HepG2 (cell line): ENCODE results near the gene EPB41L2. TPM values are rescaled to one million over a fixed set of nuclear protein-coding genes. Genes with fewer than 3 reads are reported as not detected.

Experiments
- GABPA ChIP-seq, 2 experiments: IDR thresholded peaks; 2 replicates each; pipeline ENCODE4 v1.6.1; 2011 to 2016; ENCODE audit warnings: low read depth in 2 of 2, low read length in 1 of 2, missing biosample characterization in 1 of 2, missing genetic modification characterization in 1 of 2
- HHEX ChIP-seq: IDR thresholded peaks from 2 replicates; pipeline ENCODE4 v1.6.1; 2016; ENCODE audit warnings: control low read depth
- HOXD1 ChIP-seq: sonication (generic); formaldehyde crosslinking; IDR thresholded peaks from 2 replicates; pipeline ENCODE4 v1.5.0; 2020; ENCODE audit warnings: missing genetic modification reagents
- KDM1A ChIP-seq: IDR thresholded peaks from 2 replicates; pipeline ENCODE4 v1.6.1; 2016; ENCODE audit warnings: missing compliant biosample characterization
- MED1 ChIP-seq: sonication (generic); formaldehyde crosslinking; IDR thresholded peaks from 2 replicates; pipeline ENCODE4 v1.4.0; 2020; ENCODE audit warnings: missing genetic modification reagents
- NFRKB ChIP-seq: fragments of 450-650 bp; IDR thresholded peaks from 2 replicates; pipeline ENCODE4 v1.6.1; 2017
- NR2C2 ChIP-seq: sonication (generic); formaldehyde crosslinking; IDR thresholded peaks from 2 replicates; pipeline ENCODE4 v1.4.0; 2020; ENCODE audit warnings: missing genetic modification reagents, mild to moderate bottlenecking, moderate library complexity, borderline replicate concordance
- POLR2G ChIP-seq: fragments of 200-400 bp; formaldehyde crosslinking; IDR thresholded peaks from 2 replicates; pipeline ENCODE4 v1.6.1; 2018; ENCODE audit warnings: mild to moderate bottlenecking, low read depth, low read length, moderate library complexity
- RARA ChIP-seq: IDR thresholded peaks from 2 replicates; pipeline ENCODE4 v1.6.1; 2016; ENCODE audit warnings: missing genetic modification reagents, missing compliant biosample characterization
- SMAD9 ChIP-seq: sonication (generic); formaldehyde crosslinking; IDR thresholded peaks from 2 replicates; pipeline ENCODE4 v1.5.1; 2020; ENCODE audit warnings: mild to moderate bottlenecking, missing genetic modification reagents
- SRF ChIP-seq: IDR thresholded peaks from 2 replicates; pipeline ENCODE4 v1.6.1; 2011; ENCODE audit warnings: mild to moderate bottlenecking, low read depth, low read length, moderate library complexity
- XRCC5 ChIP-seq: fragments of 200-400 bp; formaldehyde crosslinking; optimal IDR thresholded peaks from 2 replicates; pipeline ENCODE3; 2017; ENCODE audit warnings: mild to moderate bottlenecking, low read length
- ZBTB7B ChIP-seq: sonication (generic); formaldehyde crosslinking; IDR thresholded peaks from 2 replicates; pipeline ENCODE4 v1.4.0; 2020; ENCODE audit warnings: missing genetic modification reagents
- ZFP1 ChIP-seq: IDR thresholded peaks from 2 replicates; pipeline ENCODE4 v1.6.1; 2016
- ZHX1 ChIP-seq: sonication (generic); formaldehyde crosslinking; IDR thresholded peaks from 2 replicates; pipeline ENCODE4 v1.8.1; 2022; ENCODE audit warnings: low read depth, mild to moderate bottlenecking, missing genetic modification reagents
- ZKSCAN8 ChIP-seq: IDR thresholded peaks from 2 replicates; pipeline ENCODE4 v1.6.1; 2016; ENCODE audit warnings: borderline replicate concordance, missing genetic modification reagents, missing compliant biosample characterization
- ZNF180 ChIP-seq: sonication (generic); formaldehyde crosslinking; IDR thresholded peaks from 2 replicates; pipeline ENCODE4 v1.4.0; 2020; ENCODE audit warnings: low read depth, missing genetic modification reagents, borderline replicate concordance
- ZNF329 ChIP-seq: sonication (generic); formaldehyde crosslinking; IDR thresholded peaks from 2 replicates; pipeline ENCODE4 v1.9.0; 2021; ENCODE audit warnings: low read depth, mild to moderate bottlenecking, missing genetic modification reagents
- ZNF737 ChIP-seq: sonication (generic); formaldehyde crosslinking; IDR thresholded peaks from 2 replicates; pipeline ENCODE4 v1.5.0; 2020; ENCODE audit warnings: missing genetic modification reagents, mild to moderate bottlenecking, borderline replicate concordance
- ZNF740 ChIP-seq: sonication (generic); formaldehyde crosslinking; IDR thresholded peaks from 2 replicates; pipeline ENCODE4 v1.4.0; 2020; ENCODE audit warnings: missing genetic modification reagents
- ZSCAN9 ChIP-seq: IDR thresholded peaks from 2 replicates; pipeline ENCODE4 v1.6.1; 2016; ENCODE audit warnings: borderline replicate concordance
- polyA plus RNA-seq, 8 experiments: library from polyadenylated mRNA; depleted of rRNA in 3 of 8; stranded (reverse) in 7 of 8; unstranded in 1 of 8; fragments of >200 nt; fragmentation: Illumina TruSeq in 4 of 8; extraction: Trizol in 4 of 8; gene quantifications; 2 replicates each; pipeline versions ENCODE4 v1.2.1 to v1.2.3, GENCODE V29; 2011 to 2016; ENCODE audit warnings: low read depth in 4 of 8, missing spikeins in 1 of 8, mixed read lengths in 1 of 8; ENCODE audit not compliant: insufficient read depth in 1 of 8
- total RNA-seq, 5 experiments: library from RNA; depleted of rRNA; stranded (reverse); fragments of >200 nt; fragmentation: Illumina TruSeq; extraction: Trizol; gene quantifications; 2 replicates each; pipeline ENCODE4 v1.2.3, GENCODE V29; 2016; ENCODE audit warnings: low read depth in 1 of 5
- TF ChIP-seq, protein P1 (sequence below): sonication (generic); formaldehyde crosslinking; conservative IDR thresholded peaks from 2 replicates; pipeline ENCODE4 v1.4.0; 2020; ENCODE audit warnings: mild to moderate bottlenecking, missing genetic modification reagents, moderate library complexity
- TF ChIP-seq, protein P2 (sequence below): sonication (generic); formaldehyde crosslinking; IDR thresholded peaks from 2 replicates; pipeline ENCODE4 v1.4.0; 2020; ENCODE audit warnings: missing genetic modification reagents, borderline replicate concordance

Gene EPB41L2
- total and polyA plus RNA-seq, 2 of the 13 experiments (the other 11 are each of a cell fraction or from before 2014, with no cell fraction given) = 41.7 to 56.4 TPM

- TF ChIP-seq, protein P1, sequence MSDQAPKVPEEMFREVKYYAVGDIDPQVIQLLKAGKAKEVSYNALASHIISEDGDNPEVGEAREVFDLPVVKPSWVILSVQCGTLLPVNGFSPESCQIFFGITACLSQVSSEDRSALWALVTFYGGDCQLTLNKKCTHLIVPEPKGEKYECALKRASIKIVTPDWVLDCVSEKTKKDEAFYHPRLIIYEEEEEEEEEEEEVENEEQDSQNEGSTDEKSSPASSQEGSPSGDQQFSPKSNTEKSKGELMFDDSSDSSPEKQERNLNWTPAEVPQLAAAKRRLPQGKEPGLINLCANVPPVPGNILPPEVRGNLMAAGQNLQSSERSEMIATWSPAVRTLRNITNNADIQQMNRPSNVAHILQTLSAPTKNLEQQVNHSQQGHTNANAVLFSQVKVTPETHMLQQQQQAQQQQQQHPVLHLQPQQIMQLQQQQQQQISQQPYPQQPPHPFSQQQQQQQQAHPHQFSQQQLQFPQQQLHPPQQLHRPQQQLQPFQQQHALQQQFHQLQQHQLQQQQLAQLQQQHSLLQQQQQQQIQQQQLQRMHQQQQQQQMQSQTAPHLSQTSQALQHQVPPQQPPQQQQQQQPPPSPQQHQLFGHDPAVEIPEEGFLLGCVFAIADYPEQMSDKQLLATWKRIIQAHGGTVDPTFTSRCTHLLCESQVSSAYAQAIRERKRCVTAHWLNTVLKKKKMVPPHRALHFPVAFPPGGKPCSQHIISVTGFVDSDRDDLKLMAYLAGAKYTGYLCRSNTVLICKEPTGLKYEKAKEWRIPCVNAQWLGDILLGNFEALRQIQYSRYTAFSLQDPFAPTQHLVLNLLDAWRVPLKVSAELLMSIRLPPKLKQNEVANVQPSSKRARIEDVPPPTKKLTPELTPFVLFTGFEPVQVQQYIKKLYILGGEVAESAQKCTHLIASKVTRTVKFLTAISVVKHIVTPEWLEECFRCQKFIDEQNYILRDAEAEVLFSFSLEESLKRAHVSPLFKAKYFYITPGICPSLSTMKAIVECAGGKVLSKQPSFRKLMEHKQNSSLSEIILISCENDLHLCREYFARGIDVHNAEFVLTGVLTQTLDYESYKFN (CRISPR knock-in tag) = peak; percentile 32; the same call in 1 of the 2 replicates
- TF ChIP-seq ZNF180 (CRISPR knock-in tag) (no peak), XRCC5 (no peak), HOXD1 (CRISPR knock-in tag) (no peak), RARA (CRISPR knock-in tag) (0 out of 2 replicates have a peak, but pooled peaks have one; percentile 7), KDM1A (CRISPR knock-in tag) (no peak), ZHX1 (CRISPR knock-in tag) (0 out of 2 replicates have a peak, but pooled peaks have one; percentile 0), MED1 (CRISPR knock-in tag) (no peak), ZKSCAN8 (CRISPR knock-in tag) (peak; percentile 65; the same call in 1 of the 2 replicates), ZNF329 (CRISPR knock-in tag) (no peak), NFRKB (no peak), SRF (peak; percentile 7; the same call in 1 of the 2 replicates), ZFP1 (no peak), POLR2G (no peak), ZNF740 (CRISPR knock-in tag) (no peak), NR2C2 (CRISPR knock-in tag) (peak; percentile 3; the same call in 1 of the 2 replicates), ZBTB7B (CRISPR knock-in tag) (0 out of 2 replicates have a peak, but pooled peaks have one; percentile 28), ZNF737 (CRISPR knock-in tag) (no peak), SMAD9 (CRISPR knock-in tag) (no peak), ZSCAN9 (CRISPR knock-in tag) (no peak), GABPA (IDR thresholded peaks at IDR 0.05; ENCODE audit: low read depth, low read length) (no peak), GABPA (CRISPR knock-in tag; IDR thresholded peaks at IDR 0.05; ENCODE audit: low read depth) (no peak), HHEX (no peak)
- TF ChIP-seq, protein P2, sequence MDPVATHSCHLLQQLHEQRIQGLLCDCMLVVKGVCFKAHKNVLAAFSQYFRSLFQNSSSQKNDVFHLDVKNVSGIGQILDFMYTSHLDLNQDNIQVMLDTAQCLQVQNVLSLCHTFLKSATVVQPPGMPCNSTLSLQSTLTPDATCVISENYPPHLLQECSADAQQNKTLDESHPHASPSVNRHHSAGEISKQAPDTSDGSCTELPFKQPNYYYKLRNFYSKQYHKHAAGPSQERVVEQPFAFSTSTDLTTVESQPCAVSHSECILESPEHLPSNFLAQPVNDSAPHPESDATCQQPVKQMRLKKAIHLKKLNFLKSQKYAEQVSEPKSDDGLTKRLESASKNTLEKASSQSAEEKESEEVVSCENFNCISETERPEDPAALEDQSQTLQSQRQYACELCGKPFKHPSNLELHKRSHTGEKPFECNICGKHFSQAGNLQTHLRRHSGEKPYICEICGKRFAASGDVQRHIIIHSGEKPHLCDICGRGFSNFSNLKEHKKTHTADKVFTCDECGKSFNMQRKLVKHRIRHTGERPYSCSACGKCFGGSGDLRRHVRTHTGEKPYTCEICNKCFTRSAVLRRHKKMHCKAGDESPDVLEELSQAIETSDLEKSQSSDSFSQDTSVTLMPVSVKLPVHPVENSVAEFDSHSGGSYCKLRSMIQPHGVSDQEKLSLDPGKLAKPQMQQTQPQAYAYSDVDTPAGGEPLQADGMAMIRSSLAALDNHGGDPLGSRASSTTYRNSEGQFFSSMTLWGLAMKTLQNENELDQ (CRISPR knock-in tag) = no peak
Measured at GRCh38 chr6:131063764-131064272, 773 bp upstream of the EPB41L2 start (continued).
